Measurements from ENCODE around the gene ZNF189.
A peak's percentile ranks its signal among the peaks of the same experiment; 100 is the strongest.

The ZNF189 gene

DNA sequence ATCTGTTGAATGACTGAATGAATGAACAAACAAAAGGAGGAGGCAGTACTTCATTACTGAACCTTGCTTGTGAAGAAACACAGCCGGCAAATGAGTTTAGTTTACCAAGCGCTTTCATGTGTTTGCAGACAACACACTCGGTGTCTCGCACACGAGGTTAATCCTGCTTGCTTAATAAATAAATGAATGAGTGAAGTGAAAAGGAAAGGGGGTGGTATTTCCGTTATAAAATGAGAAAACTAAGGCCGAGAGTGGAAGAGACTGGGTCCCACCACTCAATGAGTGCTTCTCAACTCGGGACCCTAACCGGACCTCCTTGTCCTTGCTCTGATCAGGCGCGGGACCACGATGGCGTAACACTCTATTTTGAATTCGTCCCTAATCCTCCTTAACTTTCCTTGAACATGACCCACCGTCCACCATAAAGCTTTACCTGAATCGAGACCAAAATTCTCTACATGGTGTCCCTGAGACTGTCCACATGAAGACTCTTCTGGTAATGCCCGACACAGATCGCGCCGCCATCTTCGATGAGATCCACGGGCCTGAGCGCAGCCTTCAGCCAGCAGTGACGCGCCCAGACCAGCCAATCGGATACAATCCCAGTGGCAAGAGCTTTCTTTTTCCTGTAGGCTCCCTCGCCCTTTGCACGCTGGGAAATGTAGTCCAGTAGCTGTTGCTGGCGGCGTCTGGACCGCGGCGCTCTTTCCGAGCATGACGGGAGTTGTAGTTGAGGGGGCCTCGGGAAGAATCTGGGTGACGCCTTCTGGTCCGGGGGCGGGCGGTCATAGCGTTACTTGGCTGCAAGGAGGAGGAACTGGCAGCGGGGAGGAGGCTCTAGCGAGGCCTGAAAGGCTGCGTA is at the start of gene ZNF189, which contains the start of gene MRPL50:
ZNF189 (plus strand) TSS at position 784 of the 862 bp plus-strand sequence. CDS start 306 bp downstream, outside the sequence.
MRPL50 (minus strand) TSS at position 551 of the 862 bp plus-strand sequence; CDS start at position 525, 26 bp downstream.
- peak; percentile 85 for DNase-seq (ENCODE audit: low read depth)

DNA sequence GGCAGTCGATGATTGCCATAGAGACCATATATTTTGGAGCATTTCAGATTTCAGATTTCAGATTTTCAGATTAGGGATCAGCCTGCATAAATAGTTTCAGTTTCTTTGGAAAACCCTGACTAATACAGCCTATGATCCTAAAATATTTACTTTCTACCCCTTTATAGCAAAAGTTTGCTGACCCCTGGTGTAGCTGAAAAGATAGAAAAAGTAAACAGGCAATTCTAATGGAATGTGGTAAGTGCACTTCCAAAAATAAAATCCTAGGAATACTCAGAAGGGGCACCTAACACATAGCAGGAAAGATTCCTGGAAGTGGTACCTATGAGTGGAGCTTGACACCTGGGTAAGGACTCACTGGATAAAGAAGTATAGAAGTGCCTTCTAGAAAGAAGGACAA is 48.4 kb upstream of the ZNF189 start:
- no peak for DNase-seq (ENCODE audit: low read depth)

GRCh38 chr9:101352892-101353463 is 45.7 kb upstream of the ZNF189 start:
- DNase-seq (ENCODE audit: low read depth), result no peak

DNA sequence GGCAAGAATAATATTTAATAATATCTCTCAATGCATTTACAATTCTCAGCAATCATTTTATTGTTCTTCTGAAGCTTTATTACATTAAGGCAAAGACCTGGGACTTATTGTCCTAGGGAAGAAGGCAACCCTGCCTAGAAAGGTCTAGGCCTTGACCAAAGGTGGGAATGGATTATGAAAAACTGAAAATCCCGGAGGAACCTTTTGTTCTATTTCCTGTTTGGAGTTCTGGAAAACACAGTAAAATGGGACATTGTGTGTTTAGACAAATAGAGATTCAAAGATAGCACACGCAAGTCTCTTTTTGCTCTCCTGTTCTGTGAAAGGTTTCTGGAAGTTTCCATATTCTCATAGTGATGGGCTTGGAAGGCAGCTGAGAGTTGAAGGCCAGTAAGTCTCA is 45.0 kb upstream of the ZNF189 start:
- DNase-seq (ENCODE audit: low read depth), result no peak

DNA sequence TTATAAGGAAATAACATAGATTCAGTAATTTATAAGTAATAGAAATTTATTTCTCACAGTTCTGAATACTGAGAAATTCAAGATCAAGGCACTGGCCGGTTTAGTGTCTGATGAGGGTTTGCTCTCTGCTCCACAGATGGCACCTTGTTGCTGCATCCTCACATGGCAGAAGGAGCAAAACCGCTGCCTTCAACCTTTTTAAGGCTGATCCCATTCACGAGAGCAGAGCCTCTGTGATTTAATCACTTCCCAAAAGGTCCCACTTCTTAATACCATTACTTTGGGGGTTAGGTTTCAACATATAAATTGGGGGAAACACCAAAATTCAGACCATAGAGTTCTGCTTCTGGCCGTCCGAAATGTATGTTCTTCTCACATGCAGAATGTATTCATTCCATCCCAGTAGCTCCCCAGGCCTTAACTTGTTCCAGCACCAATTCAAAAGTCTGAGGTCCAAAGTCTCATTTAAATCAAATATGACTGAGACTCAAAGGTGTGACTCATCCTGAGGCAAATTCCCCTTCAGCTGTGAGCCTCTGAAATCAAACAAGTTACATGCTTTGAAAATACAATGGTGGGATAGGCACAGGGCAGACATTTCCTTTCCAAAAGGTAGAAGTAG is 44.4 kb upstream of the ZNF189 start:
- DNase-seq (ENCODE audit: low read depth), result no peak

- DNase-seq (ENCODE audit: low read depth), result no peak
Observed at GRCh38 chr9:101354765-101355708, 43.6 kb upstream of the ZNF189 start.

- DNase-seq (ENCODE audit: low read depth), result no peak
Observed at GRCh38 chr9:101356619-101357018, 42.0 kb upstream of the ZNF189 start.

- no peak for DNase-seq (ENCODE audit: low read depth)
Observed at GRCh38 chr9:101359679-101360078, 39.0 kb upstream of the ZNF189 start.

- no peak for DNase-seq (ENCODE audit: low read depth)
Observed at GRCh38 chr9:101360647-101361046, 38.0 kb upstream of the ZNF189 start.

DNA sequence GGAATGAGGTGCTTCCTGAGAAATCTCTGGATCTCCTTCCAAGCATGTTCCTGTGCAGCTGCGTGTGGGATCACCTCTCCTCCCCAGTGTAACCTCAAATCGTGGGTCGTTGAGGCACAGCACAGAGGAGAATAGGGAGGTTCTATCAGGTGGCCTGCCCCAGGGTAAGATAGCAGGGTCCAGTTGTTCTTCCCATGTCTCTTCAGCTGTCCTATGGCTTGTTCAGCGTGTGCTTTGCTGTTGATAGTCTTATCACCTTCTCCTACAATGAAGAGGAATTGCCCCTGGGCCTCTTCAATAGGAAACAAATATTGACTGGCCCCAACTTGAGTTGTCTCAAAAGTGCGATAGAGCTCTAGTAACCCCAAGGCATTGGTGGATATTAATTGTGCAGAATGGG is 36.2 kb upstream of the ZNF189 start:
- no peak for DNase-seq (ENCODE audit: low read depth)

- no peak for DNase-seq (ENCODE audit: low read depth)
Observed at GRCh38 chr9:101365181-101365580, 33.5 kb upstream of the ZNF189 start.

GRCh38 chr9:101366038-101366756 is 32.5 kb upstream of the ZNF189 start:
- DNase-seq (ENCODE audit: low read depth), result no peak

GRCh38 chr9:101367323-101367722 is 31.3 kb upstream of the ZNF189 start:
- no peak for DNase-seq (ENCODE audit: low read depth)

DNA sequence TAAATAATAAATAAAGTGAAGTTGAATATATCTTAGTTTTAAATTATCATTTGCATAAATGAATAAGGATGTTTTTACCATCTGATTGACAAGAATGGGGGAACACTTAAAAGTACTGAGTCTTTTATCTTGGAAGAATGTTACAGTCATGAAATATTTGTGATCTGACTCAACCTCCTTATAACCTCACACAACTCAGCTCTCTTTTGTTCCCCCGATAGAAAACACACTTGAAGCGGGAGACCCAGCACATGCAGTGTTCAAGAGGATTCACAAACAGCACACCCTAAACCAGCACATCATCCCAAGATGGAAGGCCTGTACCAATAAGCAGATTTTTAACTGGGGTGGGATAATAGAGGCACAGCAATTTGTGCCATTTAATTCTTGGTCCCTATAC is 29.4 kb upstream of the ZNF189 start:
- DNase-seq (ENCODE audit: low read depth), result no peak

GRCh38 chr9:101369884-101370531 is 28.6 kb upstream of the ZNF189 start:
- DNase-seq (ENCODE audit: low read depth), result no peak

- DNase-seq (ENCODE audit: low read depth), result no peak
Observed at GRCh38 chr9:101371813-101372212, 26.8 kb upstream of the ZNF189 start.

GRCh38 chr9:101372327-101373118 is 26.1 kb upstream of the ZNF189 start:
- no peak for DNase-seq (ENCODE audit: low read depth)

DNA sequence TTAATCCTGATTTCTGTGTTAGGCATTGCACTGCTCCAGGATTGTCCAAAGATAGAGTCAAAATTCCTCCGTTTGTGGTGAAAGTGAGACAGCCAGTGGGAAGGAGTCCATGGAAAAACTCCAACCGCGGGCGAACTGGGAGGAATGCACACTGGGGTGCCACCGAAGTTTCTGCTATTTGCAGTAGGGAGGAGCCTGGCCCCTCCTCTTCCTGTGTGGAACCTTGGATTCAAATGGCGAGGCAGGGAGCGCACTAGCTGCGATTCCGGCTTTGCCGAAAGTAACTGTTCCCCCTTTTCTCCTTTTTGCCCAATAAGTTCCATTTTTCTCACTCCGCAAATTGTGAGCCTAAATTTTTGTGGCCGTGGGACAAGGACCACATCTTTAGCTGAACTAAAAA is 23.1 kb upstream of the ZNF189 start:
- no peak for DNase-seq (ENCODE audit: low read depth)

- DNase-seq (ENCODE audit: low read depth), result no peak
Observed at GRCh38 chr9:101376111-101376848, 22.4 kb upstream of the ZNF189 start.

All from HS-27A (cell line).